ENCODE data around the gene SUGP1. TPM values are rescaled to one million over a fixed set of nuclear protein-coding genes. Genes with fewer than 3 reads are reported as not detected.

SUGP1 gene
- polyA plus RNA-seq, 1 donor from 2014 or later, result 82.0 TPM

GRCh38 chr19:19278315-19278714, 42.0 kb downstream of the SUGP1 start:
- H4K20me1 ChIP-seq (ENCODE audit: insufficient read depth), result no peaks in the 10 kb centered on the region
- H3K9me3 ChIP-seq (ENCODE audit: low read length), result no peaks in the 10 kb centered on the region
- no peaks in the 10 kb centered on the region for H3K79me2 ChIP-seq (replicated peaks; ENCODE audit: insufficient read depth, low read length)
- TF ChIP-seq REST (IDR thresholded peaks at IDR 0.05; ENCODE audit: borderline replicate concordance) (no peak), CTCF (IDR thresholded peaks at IDR 0.05; ENCODE audit: poor library complexity, severe bottlenecking) (no peak), RAD21 (conservative IDR thresholded peaks at IDR 0.05) (no peak), TAF1 (IDR thresholded peaks at IDR 0.05; ENCODE audit: low read depth) (no peak), SMC3 (conservative IDR thresholded peaks at IDR 0.05; ENCODE audit: poor library complexity) (no peak), POLR2AphosphoS5 (IDR thresholded peaks at IDR 0.05) (no peak), MXI1 (conservative IDR thresholded peaks at IDR 0.05; ENCODE audit: poor library complexity, severe bottlenecking) (no peak), EP300 (conservative IDR thresholded peaks at IDR 0.05; ENCODE audit: poor library complexity, severe bottlenecking) (no peak), EZH2 (IDR thresholded peaks at IDR 0.05; ENCODE audit: borderline replicate concordance, insufficient read depth, low read length, poor library complexity, severe bottlenecking) (no peak)
- no peaks in the 10 kb centered on the region for H3F3A ChIP-seq (ENCODE audit: insufficient read depth, low read length, poor library complexity, severe bottlenecking)
- H3K9me2 ChIP-seq (ENCODE audit: insufficient read depth, low read length), result no peaks in the 10 kb centered on the region
- no peak overlapping the region for H3K9ac ChIP-seq (ENCODE audit: low read length)
- no peak overlapping the region for H3K4me3 ChIP-seq (ENCODE audit: low read length)
- H3K27me3 ChIP-seq (ENCODE audit: insufficient read depth, low read depth, low read length), result no peaks in the 10 kb centered on the region
- no peak overlapping the region for H2AFZ ChIP-seq (ENCODE audit: low read depth, low read length)
- no peak overlapping the region for H3K4me2 ChIP-seq (ENCODE audit: low read length)
- no peaks in the 10 kb centered on the region for H3K36me3 ChIP-seq (ENCODE audit: insufficient read depth, low read length)
- no peak overlapping the region for H3K27ac ChIP-seq (ENCODE audit: low read length)

GRCh38 chr19:19276851-19277250, 43.5 kb downstream of the SUGP1 start:
- Histone ChIP-seq H3K9ac (ENCODE audit: low read length) (no peak overlapping the region), H3K36me3 (ENCODE audit: insufficient read depth, low read length) (no peaks in the 10 kb centered on the region)

More at GRCh38 chr19:19276851-19277250, 43.5 kb downstream of the SUGP1 start:
- Histone ChIP-seq H3K4me2 (ENCODE audit: low read length) (no peak overlapping the region), H3K4me3 (ENCODE audit: low read length) (no peak overlapping the region), H3F3A (ENCODE audit: insufficient read depth, low read length, poor library complexity, severe bottlenecking) (no peaks in the 10 kb centered on the region), H3K27me3 (ENCODE audit: insufficient read depth, low read depth, low read length) (no peaks in the 10 kb centered on the region), H3K9me2 (ENCODE audit: insufficient read depth, low read length) (no peaks in the 10 kb centered on the region), H2AFZ (ENCODE audit: low read depth, low read length) (no peak overlapping the region), H4K20me1 (ENCODE audit: insufficient read depth) (no peaks in the 10 kb centered on the region), H3K79me2 (replicated peaks; ENCODE audit: insufficient read depth, low read length) (no peaks in the 10 kb centered on the region), H3K9me3 (ENCODE audit: low read length) (no peaks in the 10 kb centered on the region), H3K27ac (ENCODE audit: low read length) (no peak overlapping the region)
- no peak for TF ChIP-seq EZH2 (IDR thresholded peaks at IDR 0.05; ENCODE audit: borderline replicate concordance, insufficient read depth, low read length, poor library complexity, severe bottlenecking)
- no peak for TF ChIP-seq SMC3 (conservative IDR thresholded peaks at IDR 0.05; ENCODE audit: poor library complexity)
- TF ChIP-seq POLR2AphosphoS5 (IDR thresholded peaks at IDR 0.05), result no peak
- TF ChIP-seq RAD21 (conservative IDR thresholded peaks at IDR 0.05), result no peak
- TF ChIP-seq EP300 (conservative IDR thresholded peaks at IDR 0.05; ENCODE audit: poor library complexity, severe bottlenecking), result no peak
- no peak for TF ChIP-seq MXI1 (conservative IDR thresholded peaks at IDR 0.05; ENCODE audit: poor library complexity, severe bottlenecking)
- TF ChIP-seq REST (IDR thresholded peaks at IDR 0.05; ENCODE audit: borderline replicate concordance), result no peak
- TF ChIP-seq TAF1 (IDR thresholded peaks at IDR 0.05; ENCODE audit: low read depth), result no peak
- no peak for TF ChIP-seq CTCF (IDR thresholded peaks at IDR 0.05; ENCODE audit: poor library complexity, severe bottlenecking)

Data from neural cell (in vitro differentiated cells).